ENCODE measurements around the gene CBX1.

DNA sequence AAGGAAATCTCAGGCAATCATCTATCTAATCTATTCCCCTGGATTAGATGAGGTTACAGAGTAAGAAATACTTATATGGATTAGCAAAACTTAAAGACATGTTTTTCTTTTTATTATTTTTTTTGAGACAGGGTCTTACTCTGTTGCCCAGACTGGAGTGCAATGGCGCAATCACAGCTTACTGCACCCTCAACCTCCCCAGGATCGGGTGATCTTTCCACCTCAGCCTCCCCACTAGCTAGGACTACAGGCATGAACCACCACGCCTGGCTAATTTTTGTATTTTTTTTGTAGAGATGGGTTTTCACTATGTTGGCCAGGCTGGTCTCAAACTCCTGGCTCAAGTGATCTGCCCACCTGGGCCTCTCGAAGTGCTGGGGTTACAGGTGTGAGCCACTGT is 56.4 kb downstream of the CBX1 start:
- no peak for TF ChIP-seq CTCF (IDR thresholded peaks at IDR 0.05; ENCODE audit: poor library complexity, severe bottlenecking)
- no peak for TF ChIP-seq EZH2 (IDR thresholded peaks at IDR 0.05; ENCODE audit: borderline replicate concordance, insufficient read depth, low read length, poor library complexity, severe bottlenecking)
- no peak for TF ChIP-seq MXI1 (conservative IDR thresholded peaks at IDR 0.05; ENCODE audit: poor library complexity, severe bottlenecking)
- no peak for TF ChIP-seq EP300 (conservative IDR thresholded peaks at IDR 0.05; ENCODE audit: poor library complexity, severe bottlenecking)
- TF ChIP-seq RAD21 (conservative IDR thresholded peaks at IDR 0.05), result no peak
- TF ChIP-seq, protein P1, sequence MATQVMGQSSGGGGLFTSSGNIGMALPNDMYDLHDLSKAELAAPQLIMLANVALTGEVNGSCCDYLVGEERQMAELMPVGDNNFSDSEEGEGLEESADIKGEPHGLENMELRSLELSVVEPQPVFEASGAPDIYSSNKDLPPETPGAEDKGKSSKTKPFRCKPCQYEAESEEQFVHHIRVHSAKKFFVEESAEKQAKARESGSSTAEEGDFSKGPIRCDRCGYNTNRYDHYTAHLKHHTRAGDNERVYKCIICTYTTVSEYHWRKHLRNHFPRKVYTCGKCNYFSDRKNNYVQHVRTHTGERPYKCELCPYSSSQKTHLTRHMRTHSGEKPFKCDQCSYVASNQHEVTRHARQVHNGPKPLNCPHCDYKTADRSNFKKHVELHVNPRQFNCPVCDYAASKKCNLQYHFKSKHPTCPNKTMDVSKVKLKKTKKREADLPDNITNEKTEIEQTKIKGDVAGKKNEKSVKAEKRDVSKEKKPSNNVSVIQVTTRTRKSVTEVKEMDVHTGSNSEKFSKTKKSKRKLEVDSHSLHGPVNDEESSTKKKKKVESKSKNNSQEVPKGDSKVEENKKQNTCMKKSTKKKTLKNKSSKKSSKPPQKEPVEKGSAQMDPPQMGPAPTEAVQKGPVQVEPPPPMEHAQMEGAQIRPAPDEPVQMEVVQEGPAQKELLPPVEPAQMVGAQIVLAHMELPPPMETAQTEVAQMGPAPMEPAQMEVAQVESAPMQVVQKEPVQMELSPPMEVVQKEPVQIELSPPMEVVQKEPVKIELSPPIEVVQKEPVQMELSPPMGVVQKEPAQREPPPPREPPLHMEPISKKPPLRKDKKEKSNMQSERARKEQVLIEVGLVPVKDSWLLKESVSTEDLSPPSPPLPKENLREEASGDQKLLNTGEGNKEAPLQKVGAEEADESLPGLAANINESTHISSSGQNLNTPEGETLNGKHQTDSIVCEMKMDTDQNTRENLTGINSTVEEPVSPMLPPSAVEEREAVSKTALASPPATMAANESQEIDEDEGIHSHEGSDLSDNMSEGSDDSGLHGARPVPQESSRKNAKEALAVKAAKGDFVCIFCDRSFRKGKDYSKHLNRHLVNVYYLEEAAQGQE (IDR thresholded peaks at IDR 0.05; ENCODE audit: borderline replicate concordance), result no peak
- TF ChIP-seq TAF1 (IDR thresholded peaks at IDR 0.05; ENCODE audit: low read depth), result no peak

Data from neural cell (in vitro differentiated cells).